K562 (cell line): Measurements from ENCODE around the gene CHDH. TPM values are rescaled to one million over a fixed set of nuclear protein-coding genes. Genes with fewer than 3 reads are reported as not detected.

ENCODE experiments used
- ATAC-seq: fragments of 200-7000 bp; cut with Tn5 transposase; 3 replicates; pipeline ENCODE4 v1.9.1; 2020; ENCODE audit warnings: moderate library complexity
- BruUV-seq: library from RNA; stranded (reverse); fragments of 400-500 nt; replicated peaks from 2 replicates; lab custom pipeline; 2021; lab: Mats Ljungman, UMichigan
- CTCF ChIA-PET: fragments of 300-600 bp; formaldehyde crosslinking; extraction: SDS; loops from one replicate; lab custom pipeline; 2021; ENCODE audit warnings: low intra/inter-chr PET ratio; lab: Yijun Ruan, JAX
- POLR2A ChIA-PET: fragments of 300-600, 350-650 bp; sonication (Branson Sonifier 250); formaldehyde crosslinking; extraction: SDS; loops from one replicate; lab custom pipeline; 2021; ENCODE audit warnings: antibody characterized with exemption, inconsistent platforms; lab: Yijun Ruan, JAX
- DNase-seq, 4 experiments: peaks; one replicate each; pipeline versions ENCODE4 v3.0.0 to v3.0.0-alpha.2; 2011 to 2018; ENCODE audit warnings: low spot score in 3 of 4, mixed read lengths in 3 of 4; ENCODE audit errors: extremely low read depth in 1 of 4
- FAIRE-seq: peaks from 2 replicates; lab custom pipeline; 2011; peaks lifted over from hg19 to GRCh38; lab: Jason Lieb, UNC
- H2AFZ ChIP-seq: 2 replicates; pipeline ENCODE4 v1.6.0; 2011; ENCODE audit warnings: low read depth, low read length, control low read depth, inconsistent platforms
- H3K27ac ChIP-seq: fragments of 200-600 bp; 3 replicates; pipeline ENCODE4 v1.8.0; 2011; ENCODE audit warnings: low read depth, mild to moderate bottlenecking, control low read depth, inconsistent platforms, low read length, moderate library complexity, mixed read lengths; ENCODE audit errors: extremely low read depth
- H3K27me3 ChIP-seq, 2 experiments: fragments of 300-600 bp in 1 of 2; 2 replicates in 1 of 2; 3 replicates in 1 of 2; pipeline versions ENCODE4 v1.6.0 to v1.8.0; 2011; ENCODE audit warnings: inconsistent platforms in 2 of 2, low read length in 2 of 2, mild to moderate bottlenecking in 1 of 2, mixed read lengths in 1 of 2, moderate library complexity in 1 of 2; ENCODE audit not compliant: control insufficient read depth in 2 of 2, insufficient read depth in 2 of 2
- H3K36me3 ChIP-seq: fragments of 300-600 bp; 3 replicates; pipeline ENCODE4 v1.8.0; 2011; ENCODE audit warnings: mild to moderate bottlenecking, low read length, inconsistent platforms; ENCODE audit not compliant: control insufficient read depth, insufficient read depth
- H3K4me1 ChIP-seq, 2 experiments: fragments of 200-600 bp in 1 of 2; replicated peaks in 1 of 2; 2 replicates in 1 of 2; 3 replicates in 1 of 2; pipeline versions ENCODE4 v1.5.1 to v1.8.0; 2011; ENCODE audit warnings: inconsistent platforms in 2 of 2, low read length in 2 of 2, mild to moderate bottlenecking in 1 of 2, mixed read lengths in 1 of 2, moderate library complexity in 1 of 2; ENCODE audit not compliant: control insufficient read depth in 2 of 2, insufficient read depth in 2 of 2
- H3K4me2 ChIP-seq: 2 replicates; pipeline ENCODE4 v1.6.1; 2011; ENCODE audit warnings: low read length, control low read depth, inconsistent platforms, mixed read lengths; ENCODE audit not compliant: insufficient read depth
- H3K4me3 ChIP-seq: fragments of 200-600 bp; sonication (generic), shearing (Covaris generic); 2 replicates; pipeline ENCODE4 v1.5.1; 2016; ENCODE audit warnings: control low read depth, inconsistent platforms
- H3K79me2 ChIP-seq: fragments of 200-600 bp; 3 replicates; pipeline ENCODE4 v1.8.0; 2011; ENCODE audit warnings: low read length, inconsistent platforms; ENCODE audit not compliant: control insufficient read depth, insufficient read depth
- H3K9ac ChIP-seq, 2 experiments: 2 replicates each; pipeline versions ENCODE4 v1.6.0 to v1.6.1; 2011; ENCODE audit warnings: low read depth in 2 of 2, low read length in 2 of 2, control low read depth in 1 of 2, inconsistent platforms in 1 of 2, mild to moderate bottlenecking in 1 of 2, mixed read lengths in 1 of 2; ENCODE audit not compliant: insufficient read depth in 1 of 2
- H3K9me1 ChIP-seq: one replicate; pipeline ENCODE4 v1.6.0; 2011; ENCODE audit warnings: inconsistent platforms, mild to moderate bottlenecking, low read length, moderate library complexity; ENCODE audit not compliant: control insufficient read depth, insufficient read depth
- H3K9me3 ChIP-seq: replicated peaks from 2 replicates; pipeline ENCODE4 v1.5.1; 2011; ENCODE audit warnings: low read depth, low read length, inconsistent platforms; ENCODE audit not compliant: control insufficient read depth, insufficient read depth
- H4K20me1 ChIP-seq: replicated peaks from 2 replicates; pipeline ENCODE4 v1.6.1; 2011; ENCODE audit warnings: low read length, inconsistent platforms, mixed read lengths; ENCODE audit not compliant: control insufficient read depth, insufficient read depth
- GABPA ChIP-seq: fragments of 200-800 bp; sonication (Bioruptor generic); conservative IDR thresholded peaks from 2 replicates; pipeline ENCODE4 v1.6.1; 2016; ENCODE audit warnings: low read depth, missing genetic modification characterization, missing compliant biosample characterization
- GTF2B ChIP-seq: IDR thresholded peaks from 2 replicates; pipeline ENCODE4 v1.6.1; 2011; ENCODE audit not compliant: insufficient read length; ENCODE audit errors: extremely low read depth
- JUN ChIP-seq, 2 experiments: sonication (generic) in 1 of 2; formaldehyde crosslinking in 1 of 2; IDR thresholded peaks; 2 replicates each; pipeline versions ENCODE4 v1.6.1 to v1.8.0; 2012 to 2022; ENCODE audit warnings: borderline replicate concordance in 2 of 2, mild to moderate bottlenecking in 2 of 2, improper control_type of control experiment in 1 of 2, low read depth in 1 of 2, low read length in 1 of 2, missing genetic modification reagents in 1 of 2
- KAT7 ChIP-seq: sonication (generic); formaldehyde crosslinking; IDR thresholded peaks from 2 replicates; pipeline ENCODE4 v1.8.0; 2022; ENCODE audit warnings: missing genetic modification reagents, mild to moderate bottlenecking, borderline replicate concordance
- KLF16 ChIP-seq: IDR thresholded peaks from 2 replicates; pipeline ENCODE4 v1.6.1; 2016; ENCODE audit warnings: antibody characterized with exemption
- TAL1 ChIP-seq: fragments of 450-650 bp; IDR thresholded peaks from 2 replicates; pipeline ENCODE4 v1.6.1; 2016; ENCODE audit warnings: mild to moderate bottlenecking
- ZEB2 ChIP-seq: fragments of 450-650 bp; IDR thresholded peaks from 2 replicates; pipeline ENCODE4 v1.6.1; 2016
- ZNF518B ChIP-seq: fragments of 250-450 bp; sonication (Bioruptor Pico); IDR thresholded peaks from 2 replicates; pipeline ENCODE4 v1.5.0; 2021; ENCODE audit warnings: mild to moderate bottlenecking, moderate library complexity
- ZNF707 ChIP-seq: fragments of 250-450 bp; sonication (Bioruptor Pico); conservative IDR thresholded peaks from 2 replicates; pipeline ENCODE4 v1.8.0; 2022; ENCODE audit warnings: inconsistent platforms, mild to moderate bottlenecking, moderate library complexity
- WGBS: fragments of 100-300 bp; shearing (Covaris generic); methylation state at CpG from one replicate; pipeline ENCODE4 v1.1.6; 2016; ENCODE audit warnings: low coverage, mixed read lengths; ENCODE audit not compliant: insufficient coverage; ENCODE audit errors: missing lambda C conversion rate; 5-methylcytosine and 5-hydroxymethylcytosine counted together
- in situ Hi-C: fragments of 300-500 bp; cut with MboI; formaldehyde crosslinking; loops from 4 replicates; pipeline ENCODE4 v1.15.0; 2018; ENCODE audit warnings: inconsistent platforms, mixed read lengths
- intact Hi-C: fragments of 100-400 bp; cut with micrococcal nuclease; formaldehyde crosslinking; loops from 2 replicates; pipeline ENCODE4 v1.14.2; 2022
- polyA plus RNA-seq, 8 experiments: library from polyadenylated mRNA; depleted of rRNA in 4 of 8; stranded (reverse) in 5 of 8; unstranded in 3 of 8; fragments of >200 nt; fragmentation: Nextera tagmentation in 2 of 8; fragmentation: Illumina TruSeq in 1 of 8; extraction: Ambion mirVana in 2 of 8; extraction: Trizol in 1 of 8; gene quantifications; 2 replicates each; pipeline versions ENCODE4 v1.2.1 to v1.2.3, GENCODE V29; 2011 to 2014; ENCODE audit warnings: inconsistent platforms in 1 of 8, missing spikeins in 1 of 8
- total RNA-seq, 7 experiments: library from RNA; depleted of rRNA in 6 of 7; stranded (reverse); fragments of >200 nt in 6 of 7; fragmentation: Illumina TruSeq in 2 of 7; extraction: Trizol in 2 of 7; gene quantifications; 2 replicates each; pipeline versions ENCODE4 v1.2.1 to v1.2.3, GENCODE V29; 2011 to 2021; ENCODE audit warnings: low replicate concordance in 1 of 7

CHDH gene
- total and polyA plus RNA-seq, 9 of the 15 experiments (the other 6 are each of a cell fraction or from before 2014, with no cell fraction given) = 0.06 to 1.9 (median 0.46) TPM

DNA sequence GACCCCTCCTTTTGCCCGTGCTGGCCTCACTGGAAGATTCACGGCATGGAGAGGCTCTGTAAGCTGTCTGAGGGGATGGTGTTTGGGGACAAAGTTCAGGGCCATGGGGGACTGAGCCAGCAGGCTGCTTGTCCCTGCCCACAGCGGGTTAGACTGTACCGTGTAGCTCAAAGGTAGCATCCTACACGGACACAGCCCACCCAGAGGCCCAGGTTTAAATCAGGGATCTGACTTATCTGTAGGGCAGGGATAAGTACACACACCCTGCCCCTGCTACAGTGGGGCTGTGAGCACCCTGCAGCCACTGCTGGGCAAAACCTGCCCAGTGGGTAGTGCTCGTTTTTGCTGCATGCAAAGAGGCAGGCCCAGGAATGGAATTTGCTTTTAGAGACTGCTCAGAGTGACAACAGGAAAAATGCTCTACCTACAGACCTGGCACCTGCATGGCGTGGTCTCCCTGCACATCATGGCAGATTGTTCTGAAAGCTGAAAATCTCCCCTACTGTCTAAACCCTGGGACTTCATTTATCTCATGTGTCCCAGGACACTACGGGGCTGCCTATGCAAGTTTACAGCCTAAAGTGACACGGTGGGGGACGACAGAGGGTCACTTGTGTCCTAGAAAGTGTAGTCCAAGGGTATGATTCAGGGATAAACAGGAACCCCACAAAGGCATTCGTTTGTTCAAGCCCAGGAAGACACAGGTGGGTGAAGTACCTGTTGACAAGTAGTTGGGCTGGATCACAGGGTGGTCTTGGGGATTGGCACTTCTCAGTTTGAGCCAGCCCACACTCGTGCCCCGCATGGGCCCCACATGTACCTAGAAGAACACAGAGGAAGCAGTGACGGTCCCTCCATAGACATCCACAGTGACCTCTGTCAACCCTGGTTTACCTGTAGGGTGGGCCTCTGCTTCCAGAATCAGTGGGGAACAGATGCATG is 27.7 kb downstream of the CHDH start:
- Histone ChIP-seq H3K4me2 (no peak overlapping the region), H4K20me1 (no peaks in the 10 kb centered on the region; the same call in 1 of the 2 replicates), H3K9me3 (no peaks in the 10 kb centered on the region), H3K79me2 (no peaks in the 10 kb centered on the region), H3K27me3 (peaks cover 3 to 50% of the 10 kb centered on the region in 2 experiments; a peak in 3 of 5 replicates), H3K27ac (no peak overlapping the region), H3K4me3 (no peak overlapping the region), H3K9me1 (no peaks in the 10 kb centered on the region), H3K9ac (no peak overlapping the region), H3K4me1 (no peaks in the 10 kb centered on the region), H2AFZ (no peak overlapping the region), H3K36me3 (no peaks in the 10 kb centered on the region)
- ChIA-PET CTCF (no interaction called here), POLR2A (interaction anchor here (1.0 kb wide), 1 partner anchor 36 kb away, joined by 7 read pairs; no protein-coding TSS in a partner anchor)
- FAIRE-seq (no peak), ATAC-seq (no peak), DNase-seq (no peak)
- in situ Hi-C loops = no loop called here
- WGBS = 9% methylated on average over 13 of the region's 14 CpGs
- intact Hi-C loops = no loop called here
- TF ChIP-seq ZNF518B (CRISPR knock-in tag) (no peak), KLF16 (no peak), JUN (IDR thresholded peaks at IDR 0.05; ENCODE audit: borderline replicate concordance, low read depth, low read length) (no peak), JUN (CRISPR knock-in tag; IDR thresholded peaks at IDR 0.05; ENCODE audit: borderline replicate concordance) (no peak), GTF2B (no peak), GABPA (tag) (no peak), ZNF707 (CRISPR knock-in tag) (no peak), TAL1 (no peak), ZEB2 (no peak), KAT7 (CRISPR knock-in tag) (no peak)
- BruUV-seq = no TSS peak
